HG02798 (cell line): ENCODE results near the gene GALNT16.
A peak's percentile ranks its signal among the peaks of the same experiment; 100 is the strongest.

Experiments
- ATAC-seq: cut with Tn5 transposase; IDR thresholded peaks from one replicate; pipeline ENCODE4 v1.9.1; 2021; ENCODE audit warnings: mild to moderate bottlenecking; ENCODE audit not compliant: unreplicated experiment, poor library complexity

The GALNT16 gene

GRCh38 chr14:69328765-69329164 lies 68.8 kb downstream of the GALNT16 start:
- ATAC-seq, result no peak

DNA sequence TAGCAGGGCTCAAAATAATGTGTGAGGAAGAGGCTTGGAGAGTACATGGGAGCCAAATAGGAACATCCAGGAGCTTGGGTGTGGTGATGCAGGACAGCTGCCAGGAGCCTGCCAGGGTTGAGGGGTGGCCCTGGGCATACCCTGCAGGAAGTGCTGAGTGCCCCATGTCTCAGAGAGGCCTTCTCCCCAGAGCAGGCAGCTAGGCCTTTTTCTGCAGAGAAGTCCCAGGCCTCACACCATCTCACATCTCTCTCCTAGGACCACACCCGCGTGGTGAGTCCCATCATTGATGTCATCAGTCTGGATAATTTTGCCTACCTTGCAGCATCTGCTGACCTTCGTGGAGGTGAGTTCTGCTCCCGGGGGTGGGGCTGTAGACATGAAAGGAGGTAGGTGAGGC lies 71.2 kb downstream of the GALNT16 start:
- no peak for ATAC-seq

DNA sequence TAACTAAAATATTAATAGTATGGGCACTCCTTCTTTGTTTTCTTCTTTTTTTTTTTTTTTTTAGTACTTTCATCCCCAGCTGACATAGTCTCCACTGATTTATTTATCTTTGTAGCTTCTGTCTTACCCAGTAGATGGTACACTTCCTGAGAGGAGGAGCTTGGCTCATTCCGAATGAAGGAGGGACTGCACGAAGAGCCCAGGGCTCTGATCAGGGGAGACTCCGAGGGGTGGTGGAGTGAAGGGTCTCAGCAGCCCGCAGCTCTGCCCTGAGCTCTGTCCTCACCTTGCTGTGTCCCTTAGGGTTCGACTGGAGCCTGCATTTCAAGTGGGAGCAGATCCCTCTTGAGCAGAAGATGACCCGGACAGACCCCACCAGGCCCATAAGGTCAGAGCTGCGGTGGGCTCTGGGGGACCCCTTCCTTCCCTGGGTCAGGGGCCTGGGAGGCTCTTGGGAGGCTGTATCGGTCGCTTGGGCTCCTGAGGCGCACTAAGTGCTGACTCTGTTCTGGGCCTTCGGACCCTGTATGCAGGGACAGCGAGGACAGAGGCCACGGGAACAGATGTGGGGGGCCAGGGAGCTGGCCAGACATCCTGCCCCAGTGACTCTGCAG lies 72.9 kb downstream of the GALNT16 start:
- no peak for ATAC-seq

DNA sequence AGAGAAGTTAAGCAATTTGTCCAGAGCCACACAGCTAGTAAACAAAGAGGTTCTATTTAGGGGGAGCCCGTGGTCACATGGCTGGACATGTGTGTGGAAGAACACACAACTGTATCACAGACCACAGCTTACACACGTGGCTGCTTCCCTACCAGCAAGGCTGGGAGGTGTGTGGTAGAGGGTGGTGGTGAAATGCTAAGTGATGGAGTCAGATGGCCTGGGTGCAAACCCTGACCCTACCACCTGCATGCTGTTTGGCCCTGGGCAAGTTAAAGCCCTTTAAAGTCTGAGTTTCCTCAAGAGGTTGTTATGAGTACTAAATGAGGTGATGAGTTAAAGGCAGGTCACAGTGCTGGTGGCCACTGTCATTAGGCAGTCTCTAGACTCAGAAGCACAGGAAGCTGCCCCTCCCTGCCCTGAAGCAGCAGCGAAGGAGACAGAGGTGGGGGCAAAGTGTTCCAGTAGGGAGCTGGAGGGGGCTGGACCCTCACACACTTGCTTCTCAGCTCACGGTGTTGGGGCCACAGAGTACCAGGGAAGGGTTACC lies 73.9 kb downstream of the GALNT16 start:
- no peak for ATAC-seq

DNA sequence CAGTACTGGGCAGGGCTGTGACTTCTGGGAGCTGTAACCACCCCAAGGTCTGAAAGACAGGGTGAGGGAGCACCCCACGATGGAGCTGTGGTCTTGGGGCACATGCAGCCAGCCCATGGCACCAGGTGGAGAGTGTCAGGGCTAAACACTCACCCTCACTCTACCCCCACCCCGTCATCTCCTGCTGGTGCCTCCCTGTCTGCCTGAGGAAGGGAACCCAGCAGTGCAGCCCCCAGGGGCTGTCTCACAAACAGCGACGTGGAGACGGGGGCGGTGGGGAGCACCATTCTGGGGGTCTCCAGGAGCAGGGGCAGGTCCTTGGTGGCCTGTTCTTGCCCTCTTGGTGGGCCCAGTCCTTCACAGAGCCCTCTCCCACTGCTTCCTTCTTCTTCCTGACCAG lies 74.6 kb downstream of the GALNT16 start:
- no peak for ATAC-seq

GRCh38 chr14:69335371-69335771 lies 75.4 kb downstream of the GALNT16 start:
- no peak for ATAC-seq

- no peak for ATAC-seq
These were observed 78.0 kb downstream of the GALNT16 start for GRCh38 chr14:69337984-69338383.

DNA sequence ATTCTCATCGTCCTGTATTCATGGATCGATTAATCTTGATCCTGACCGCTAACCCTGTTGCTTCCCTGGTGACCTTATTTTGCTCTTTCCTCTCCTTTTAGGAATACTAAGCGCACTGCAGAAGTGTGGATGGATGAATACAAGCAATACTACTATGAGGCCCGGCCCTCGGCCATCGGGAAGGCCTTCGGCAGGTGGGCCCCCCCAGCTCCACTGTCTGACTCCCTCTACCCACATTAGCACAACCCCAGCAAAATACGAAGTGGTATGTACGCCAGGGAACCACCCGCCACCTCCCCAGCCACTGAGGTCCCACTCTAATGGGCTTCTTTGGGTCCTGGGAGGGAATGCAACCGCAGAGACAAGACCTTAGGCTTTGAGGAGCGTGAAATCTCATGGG lies 79.5 kb downstream of the GALNT16 start:
- ATAC-seq, result no peak

GRCh38 chr14:69342928-69343525 lies 83.1 kb downstream of the GALNT16 start:
- no peak for ATAC-seq

- ATAC-seq, result no peak
These were observed 84.2 kb downstream of the GALNT16 start for GRCh38 chr14:69344171-69344570.

DNA sequence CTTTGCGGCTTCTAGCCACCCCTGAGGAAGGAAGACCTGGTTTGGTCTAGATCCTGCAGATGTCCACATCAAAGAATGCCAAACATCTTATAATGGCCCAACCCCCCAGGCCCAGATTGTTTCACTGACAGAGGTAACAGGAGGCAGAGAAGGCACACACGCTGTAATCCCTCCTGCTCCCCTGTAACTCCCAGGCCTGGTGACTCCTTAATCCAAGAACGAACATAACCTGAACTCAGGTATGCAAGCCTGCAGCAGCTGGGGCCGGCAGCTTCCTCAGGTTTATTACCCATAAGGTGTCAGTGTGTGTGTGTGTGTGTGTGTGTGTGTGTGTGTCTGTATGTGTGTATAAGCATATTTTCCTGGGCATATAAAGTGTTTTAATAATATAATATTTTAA lies 85.4 kb downstream of the GALNT16 start:
- no peak for ATAC-seq

GRCh38 chr14:69346710-69347109 lies 86.8 kb downstream of the GALNT16 start:
- no peak for ATAC-seq

- ATAC-seq, result no peak
These were observed 89.3 kb downstream of the GALNT16 start for GRCh38 chr14:69349091-69349777.

DNA sequence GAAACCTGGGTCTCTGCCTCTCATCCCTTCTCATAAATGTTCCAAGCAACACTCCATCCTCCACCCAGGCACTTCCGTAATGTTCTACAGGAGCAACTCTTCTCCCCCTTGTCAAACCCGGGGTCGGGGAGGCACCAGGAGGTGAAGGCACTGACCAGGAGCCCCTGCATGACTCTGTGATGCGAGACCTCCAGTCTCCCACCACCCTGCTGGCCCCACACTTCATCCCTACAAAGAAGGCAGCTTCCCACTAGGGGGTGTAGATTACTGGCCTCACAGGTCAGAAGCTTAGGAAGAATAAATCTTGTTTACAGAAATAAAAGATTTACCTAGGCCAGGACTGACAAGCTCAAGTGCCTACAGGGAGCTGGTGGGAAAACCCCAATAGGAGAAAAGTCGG lies 90.9 kb downstream of the GALNT16 start:
- no peak for ATAC-seq

GRCh38 chr14:69351385-69351784 lies 91.4 kb downstream of the GALNT16 start:
- no peak for ATAC-seq

- ATAC-seq, result no peak
These were observed 92.0 kb downstream of the GALNT16 start for GRCh38 chr14:69351911-69352310.

- ATAC-seq, result no peak
These were observed 93.2 kb downstream of the GALNT16 start for GRCh38 chr14:69353168-69353567.

DNA sequence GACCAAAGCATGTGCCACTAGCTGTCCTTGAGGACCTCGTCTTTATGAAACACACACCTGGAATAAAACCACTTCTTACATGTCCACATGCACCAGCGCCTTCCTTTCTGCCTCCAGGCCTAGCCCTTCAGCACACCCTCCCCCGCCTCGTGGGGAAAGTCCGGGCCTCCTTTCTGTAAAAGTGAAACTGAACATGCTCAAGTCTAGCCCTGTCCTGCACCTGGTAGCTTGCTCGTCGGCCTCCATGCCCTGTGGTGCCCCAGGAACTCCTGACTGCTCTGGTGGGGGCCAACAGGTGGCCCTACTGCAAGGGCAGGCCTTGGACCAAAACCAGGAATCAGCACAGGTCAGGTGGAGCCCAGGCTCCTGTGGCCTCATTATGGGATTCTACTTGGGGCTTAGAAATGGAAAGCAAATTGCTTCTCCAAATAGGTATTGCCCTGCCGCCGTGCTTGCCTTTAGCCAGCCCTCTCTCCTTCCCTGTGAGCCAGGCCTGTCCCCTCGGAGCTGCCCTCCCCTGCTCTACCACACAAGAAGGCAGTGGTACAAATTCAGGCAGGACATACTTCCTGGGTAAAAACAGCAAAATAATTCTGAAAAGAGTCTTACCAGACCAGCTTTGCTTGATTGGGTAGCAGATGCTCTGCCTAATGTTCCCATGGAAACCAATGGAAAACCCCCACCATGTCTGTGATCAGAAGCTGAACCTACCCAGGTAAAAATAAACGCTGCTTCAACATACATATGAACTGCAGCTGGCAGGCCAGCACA lies 94.6 kb downstream of the GALNT16 start:
- peak; percentile 89 for ATAC-seq

- no peak for ATAC-seq
These were observed 95.2 kb downstream of the GALNT16 start for GRCh38 chr14:69355154-69355597.

- no peak for ATAC-seq
These were observed 95.8 kb downstream of the GALNT16 start for GRCh38 chr14:69355607-69356281.
